Measurements from ENCODE around the gene RAB35.

- TF ChIP-seq, protein P1, sequence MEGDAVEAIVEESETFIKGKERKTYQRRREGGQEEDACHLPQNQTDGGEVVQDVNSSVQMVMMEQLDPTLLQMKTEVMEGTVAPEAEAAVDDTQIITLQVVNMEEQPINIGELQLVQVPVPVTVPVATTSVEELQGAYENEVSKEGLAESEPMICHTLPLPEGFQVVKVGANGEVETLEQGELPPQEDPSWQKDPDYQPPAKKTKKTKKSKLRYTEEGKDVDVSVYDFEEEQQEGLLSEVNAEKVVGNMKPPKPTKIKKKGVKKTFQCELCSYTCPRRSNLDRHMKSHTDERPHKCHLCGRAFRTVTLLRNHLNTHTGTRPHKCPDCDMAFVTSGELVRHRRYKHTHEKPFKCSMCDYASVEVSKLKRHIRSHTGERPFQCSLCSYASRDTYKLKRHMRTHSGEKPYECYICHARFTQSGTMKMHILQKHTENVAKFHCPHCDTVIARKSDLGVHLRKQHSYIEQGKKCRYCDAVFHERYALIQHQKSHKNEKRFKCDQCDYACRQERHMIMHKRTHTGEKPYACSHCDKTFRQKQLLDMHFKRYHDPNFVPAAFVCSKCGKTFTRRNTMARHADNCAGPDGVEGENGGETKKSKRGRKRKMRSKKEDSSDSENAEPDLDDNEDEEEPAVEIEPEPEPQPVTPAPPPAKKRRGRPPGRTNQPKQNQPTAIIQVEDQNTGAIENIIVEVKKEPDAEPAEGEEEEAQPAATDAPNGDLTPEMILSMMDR (conservative IDR thresholded peaks at IDR 0.05; ENCODE audit: low read depth, low read length) = no peak
- no peak for TF ChIP-seq EZH2 (IDR thresholded peaks at IDR 0.05; ENCODE audit: borderline replicate concordance, low read depth, low read length, poor library complexity, severe bottlenecking)
Observed at GRCh38 chr12:120048263-120048662, 68.3 kb downstream of the RAB35 start.

Data from A673 (cell line).